Activated CD4-positive, alpha-beta T cell treated with anti-CD3 and anti-CD28 coated beads for 1 hour (primary cell): ENCODE results near the gene ATP11A.

Experiments used
- DNase-seq: peaks from one replicate; pipeline ENCODE4 v3.0.0-alpha.2; 2020

ATP11A gene

DNA sequence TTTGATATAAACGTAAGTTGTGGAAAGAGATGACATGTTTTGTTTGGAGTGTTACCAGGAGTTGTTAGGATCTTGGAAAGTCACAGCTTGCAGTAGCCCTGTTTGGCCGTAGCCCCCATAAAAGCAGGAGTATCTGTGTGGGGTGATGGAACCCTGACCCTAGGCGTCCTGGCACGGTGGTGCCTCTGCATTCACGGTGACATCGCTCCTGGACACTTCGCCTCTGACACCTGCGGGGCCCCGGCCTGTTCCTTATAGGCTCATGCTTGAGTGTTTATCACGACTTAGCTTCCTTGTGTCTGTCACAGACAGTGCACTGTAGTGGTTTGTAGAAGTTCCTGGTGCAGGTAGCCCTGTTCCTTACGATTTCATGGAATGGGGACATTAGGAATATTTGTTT is 74.2 kb downstream of the ATP11A start:
- no peak for DNase-seq

DNA sequence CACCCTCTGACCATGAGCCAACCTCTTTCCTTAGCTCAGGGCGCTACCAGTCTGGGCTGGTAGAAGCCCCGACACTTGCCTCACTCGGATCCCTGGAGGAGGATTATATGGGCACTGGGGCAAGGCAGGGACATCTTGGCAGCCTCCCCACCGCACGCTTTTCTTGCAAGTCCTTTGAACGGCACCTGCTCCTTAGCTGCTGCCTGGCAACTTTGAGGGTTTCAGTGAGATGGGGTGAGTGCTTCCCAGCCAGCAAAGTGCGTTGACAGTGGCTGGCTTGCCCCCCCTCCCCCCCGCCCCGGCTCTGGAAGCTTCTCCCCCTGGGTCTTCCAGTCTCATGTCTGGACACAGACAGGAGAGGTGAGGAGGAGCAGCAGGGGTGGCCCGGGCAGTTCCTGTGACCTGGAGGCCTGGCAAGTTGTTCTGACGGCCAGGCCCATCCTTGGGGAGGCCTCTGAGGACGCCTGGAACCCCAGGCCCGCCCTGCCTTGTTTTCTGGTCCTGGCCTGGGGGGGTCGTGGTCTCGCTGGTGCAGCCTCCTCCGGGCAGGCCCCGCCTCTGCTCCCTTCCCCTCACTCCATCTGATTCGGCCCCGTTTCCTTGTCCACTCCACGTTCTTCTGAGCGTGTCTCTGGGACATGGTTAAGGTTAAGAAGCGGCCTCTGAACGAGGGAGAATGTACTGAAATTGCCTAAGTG is 75.2 kb downstream of the ATP11A start:
- DNase-seq, result no peak

- DNase-seq, result no peak
Observed at GRCh38 chr13:112765731-112766130, 75.9 kb downstream of the ATP11A start.

- DNase-seq, result no peak
Observed at GRCh38 chr13:112766336-112766735, 76.5 kb downstream of the ATP11A start.

- no peak for DNase-seq
Observed at GRCh38 chr13:112767506-112768471, 78.0 kb downstream of the ATP11A start.

DNA sequence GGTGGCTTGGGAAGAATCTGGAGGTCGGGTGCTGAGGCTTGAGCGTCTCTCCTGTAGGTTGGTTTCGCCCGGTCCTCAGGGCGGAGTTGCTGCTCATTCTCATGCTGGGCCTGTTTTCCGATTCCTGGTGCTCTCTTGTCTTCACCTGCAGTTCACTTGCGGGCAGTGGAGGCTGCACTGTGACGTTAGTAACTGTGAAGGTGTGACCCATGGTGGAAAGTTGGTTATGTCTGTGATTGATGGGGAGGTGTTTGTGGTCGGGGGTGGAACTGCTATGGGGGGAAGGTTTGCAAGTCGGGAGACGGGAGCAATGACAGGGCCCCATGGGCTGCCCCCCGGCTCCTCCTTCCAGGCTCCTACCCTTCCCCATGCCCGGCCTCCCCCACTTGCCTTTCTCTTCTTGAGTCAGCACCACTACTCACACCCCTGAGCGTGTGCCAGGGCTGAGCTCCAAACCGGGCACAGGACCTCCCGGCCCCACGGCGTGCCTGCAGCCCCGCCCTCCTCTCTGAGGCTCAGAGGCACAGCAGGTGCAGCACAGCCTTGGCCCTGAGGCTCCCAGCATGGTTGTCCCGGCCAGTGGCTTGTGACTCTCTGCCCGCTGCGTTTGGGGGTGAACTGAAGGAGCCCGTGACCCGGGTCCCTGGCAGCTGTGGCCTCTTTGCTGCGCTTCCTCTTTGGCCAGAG is 79.1 kb downstream of the ATP11A start:
- DNase-seq, result no peak

- no peak for DNase-seq
Observed at GRCh38 chr13:112769615-112770014, 79.8 kb downstream of the ATP11A start.

DNA sequence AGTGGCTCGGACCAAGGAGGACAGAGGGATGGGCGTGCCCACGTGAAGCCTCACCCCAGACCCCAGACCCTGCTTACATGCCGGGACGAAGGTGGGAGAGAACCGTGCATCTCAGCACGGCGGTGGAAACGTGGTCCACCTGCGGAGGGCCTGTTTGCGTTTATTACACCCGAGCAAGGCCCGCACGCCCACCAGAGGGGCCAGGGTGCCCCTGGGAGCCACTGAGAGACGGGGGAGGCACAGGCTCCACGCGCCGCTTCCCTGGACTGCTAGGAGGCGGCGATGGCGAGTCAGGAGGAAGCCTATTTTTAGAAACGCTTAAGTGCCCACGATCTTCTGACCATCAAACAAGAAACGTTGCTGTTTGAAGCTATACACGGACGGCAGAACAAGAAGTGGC is 80.7 kb downstream of the ATP11A start:
- DNase-seq, result no peak

DNA sequence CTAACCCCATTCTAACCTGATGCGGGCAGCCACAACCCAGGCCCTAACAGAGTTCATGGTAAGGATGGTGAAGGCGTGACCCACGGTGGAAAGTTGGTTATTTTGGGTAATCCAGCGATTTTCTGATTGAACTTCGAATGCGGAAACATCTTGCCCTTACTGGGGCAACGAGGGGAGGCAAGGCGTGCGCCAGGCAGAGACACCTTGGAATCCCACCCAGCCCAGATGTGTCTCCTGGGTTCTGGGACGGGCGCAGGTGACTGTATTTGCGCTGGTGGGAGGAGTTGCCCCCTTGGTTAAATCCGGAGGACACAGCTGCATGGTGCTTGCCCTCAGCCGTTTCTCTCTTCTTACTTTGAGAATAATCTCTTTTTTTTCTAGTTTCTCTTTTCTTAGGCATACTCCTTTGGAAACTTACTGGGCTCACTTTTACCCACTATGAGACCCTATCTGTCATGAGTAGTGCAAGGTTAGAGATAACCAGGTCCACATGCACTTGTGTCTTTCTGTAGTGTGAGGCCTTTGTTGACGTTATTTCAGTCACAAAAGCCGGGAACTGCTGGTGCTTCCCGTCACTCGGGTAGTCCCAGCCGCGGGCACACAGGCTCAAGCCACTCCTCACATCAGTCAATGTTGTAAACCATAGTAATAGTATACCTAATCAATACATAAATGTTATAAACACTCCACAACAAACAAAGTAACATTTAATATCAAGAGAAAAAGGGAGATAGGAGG is 81.5 kb downstream of the ATP11A start:
- DNase-seq, result no peak

GRCh38 chr13:112771877-112772538 is 82.2 kb downstream of the ATP11A start:
- no peak for DNase-seq

- DNase-seq, result no peak
Observed at GRCh38 chr13:112772539-112772909, 82.7 kb downstream of the ATP11A start.

GRCh38 chr13:112772929-112773328 is 83.1 kb downstream of the ATP11A start:
- no peak for DNase-seq

- DNase-seq, result no peak
Observed at GRCh38 chr13:112773601-112774447, 84.0 kb downstream of the ATP11A start.

DNA sequence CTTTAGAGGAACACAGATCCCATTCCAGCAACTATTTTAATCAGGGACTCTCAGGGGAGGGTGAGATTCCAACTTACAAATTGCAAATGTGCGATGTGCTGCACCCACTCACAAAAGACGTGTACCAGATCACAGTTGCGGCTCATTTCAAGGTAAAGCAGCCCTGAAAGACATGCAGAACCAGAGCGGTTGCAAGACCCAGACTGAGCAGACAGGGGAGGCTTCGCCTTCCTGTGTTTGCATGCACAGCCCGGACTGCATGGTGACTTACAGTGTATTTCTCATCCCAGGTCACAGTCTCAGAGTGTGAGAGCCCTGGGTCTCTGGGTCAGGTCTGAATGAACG is 84.6 kb downstream of the ATP11A start:
- DNase-seq, result no peak

DNA sequence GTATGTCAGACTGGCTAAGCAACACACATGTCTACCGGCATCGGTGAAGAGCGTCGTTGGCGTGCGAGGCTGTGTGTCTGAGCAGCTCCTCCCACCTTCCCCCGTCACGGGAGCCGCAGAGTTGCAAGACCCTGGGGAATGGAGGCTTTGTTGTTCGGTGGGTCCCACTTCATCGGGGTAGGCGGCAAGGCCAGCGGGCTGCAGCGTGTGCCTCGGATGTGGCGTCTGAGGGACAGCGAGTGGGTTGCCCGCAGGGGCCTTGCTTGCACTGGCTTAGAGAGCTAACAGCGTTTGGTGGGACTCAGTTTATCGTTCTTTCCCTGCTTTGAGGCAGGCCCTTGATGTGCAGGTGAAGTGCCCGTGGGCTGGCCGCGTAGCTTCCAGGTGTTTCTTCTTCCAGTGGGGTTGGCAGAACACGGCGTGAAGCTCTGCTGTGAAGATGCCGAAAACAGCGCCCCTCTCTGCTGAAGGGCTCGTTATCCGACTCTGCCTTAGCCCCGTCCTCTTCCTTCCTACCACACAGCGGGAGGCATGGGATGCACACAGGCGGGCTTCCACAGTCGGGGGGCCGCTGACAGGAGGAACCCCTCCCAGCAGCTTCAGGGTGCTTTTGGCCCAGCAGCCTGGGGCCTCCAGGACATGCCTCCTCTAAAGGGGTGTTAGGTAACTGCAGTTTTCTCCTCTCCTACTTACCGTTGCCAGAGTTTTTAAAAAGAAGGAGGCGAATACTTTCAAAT is 85.2 kb downstream of the ATP11A start:
- DNase-seq, result no peak

GRCh38 chr13:112775791-112776279 is 86.0 kb downstream of the ATP11A start:
- no peak for DNase-seq

DNA sequence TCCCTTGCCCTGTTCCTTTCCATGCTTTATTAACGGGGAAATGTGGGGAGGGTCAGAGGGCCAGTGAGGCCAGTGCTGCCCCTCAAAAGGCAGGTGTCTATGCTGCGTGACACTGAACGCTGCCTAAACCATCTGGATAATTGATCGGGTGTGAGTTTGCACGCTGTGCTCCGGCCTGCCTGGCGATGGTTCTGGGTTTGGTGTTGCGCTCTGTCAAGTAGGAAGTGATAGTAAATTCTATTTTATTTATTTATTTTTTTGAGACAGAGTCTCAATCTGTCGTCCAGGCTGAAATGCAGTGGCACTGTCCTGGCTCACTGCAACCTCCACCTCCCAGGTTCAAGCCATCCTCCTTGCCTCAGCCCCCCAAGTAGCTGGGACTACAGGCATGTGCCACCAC is 86.5 kb downstream of the ATP11A start:
- DNase-seq, result no peak

DNA sequence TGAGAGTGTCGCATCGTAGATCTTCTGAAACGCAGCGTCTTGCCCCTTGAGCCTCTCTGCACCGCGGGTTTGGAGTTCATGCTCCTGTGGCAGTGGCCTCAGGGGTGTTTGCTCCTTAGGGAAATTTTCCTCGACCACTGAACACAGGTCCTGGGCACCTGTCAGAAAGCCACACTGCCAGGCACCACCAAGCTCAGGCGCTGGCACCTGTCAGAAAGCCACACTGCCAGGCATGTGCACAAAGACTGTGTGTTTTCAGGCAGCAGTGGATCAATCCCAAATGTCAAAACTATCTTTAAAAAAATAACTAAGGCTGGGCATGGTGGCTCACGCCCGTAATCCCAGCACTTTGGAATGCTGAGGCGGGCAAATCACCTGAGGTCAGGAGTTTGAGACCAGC is 87.1 kb downstream of the ATP11A start:
- no peak for DNase-seq

DNA sequence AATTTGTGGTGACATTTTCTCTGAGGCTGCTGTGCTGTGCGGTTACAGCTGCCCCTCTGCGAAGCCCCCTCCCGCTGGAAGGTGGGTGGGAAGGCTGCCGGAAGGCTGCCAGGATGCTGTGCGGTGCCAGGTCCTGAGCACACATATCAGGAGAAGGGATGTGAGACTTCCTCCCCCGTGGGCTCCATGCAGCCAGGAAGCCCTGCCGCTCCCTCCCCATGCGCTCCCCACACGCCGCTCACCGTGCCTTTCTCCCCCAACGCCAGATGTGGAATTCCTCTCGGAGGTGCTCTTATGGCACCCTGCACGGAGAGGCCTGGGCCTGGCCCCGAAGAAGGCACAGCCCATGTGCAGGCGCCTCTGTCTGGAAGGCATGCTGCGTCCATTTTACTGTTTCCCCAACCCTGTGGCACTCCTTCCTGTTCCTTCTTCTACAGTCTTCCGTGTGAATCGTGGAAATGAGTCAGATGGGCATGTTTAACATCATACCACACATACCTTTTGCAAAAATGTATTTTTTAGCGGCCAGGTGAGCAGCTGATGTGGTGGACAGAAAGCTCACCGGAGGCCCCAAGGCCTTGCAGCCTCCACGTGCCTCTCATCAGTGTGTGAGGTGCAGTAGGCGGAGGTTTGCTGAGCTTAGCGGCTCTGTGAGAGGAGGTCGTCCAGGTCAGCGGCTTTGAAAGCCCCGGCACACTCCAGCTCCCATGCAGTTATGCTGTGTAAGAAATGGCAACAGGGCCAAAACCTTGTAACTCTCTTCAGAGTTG is 88.0 kb downstream of the ATP11A start:
- no peak for DNase-seq
